ENCODE measurements around the gene B4GALNT1.
"Not testable (repeated sequence)": the region's sequence is repeated elsewhere in the genome, so short reads cannot be mapped to it uniquely, and the experiment has no call there.

B4GALNT1 gene

GRCh38 chr12:57632958-57633840 is at the start of gene B4GALNT1:
Gene B4GALNT1, minus strand, starts transcription at chr12:57633201. Its CDS starts 1,069 bp downstream, at chr12:57632132.
- no peak for DNase-seq (ENCODE audit: low read depth, low spot score)

- DNase-seq (ENCODE audit: low read depth, low spot score): no peak
Measured at GRCh38 chr12:57679697-57680096, 46.7 kb upstream of the B4GALNT1 start.

- DNase-seq (ENCODE audit: low read depth, low spot score): not testable (repeated sequence)
Measured at GRCh38 chr12:57677947-57678346, 44.9 kb upstream of the B4GALNT1 start.

GRCh38 chr12:57674691-57675090 is 41.7 kb upstream of the B4GALNT1 start:
- DNase-seq (ENCODE audit: low read depth, low spot score): no peak

GRCh38 chr12:57672801-57673200 is 39.8 kb upstream of the B4GALNT1 start:
- no peak for DNase-seq (ENCODE audit: low read depth, low spot score)

- DNase-seq (ENCODE audit: low read depth, low spot score): not testable (repeated sequence)
Measured at GRCh38 chr12:57671811-57672210, 38.8 kb upstream of the B4GALNT1 start.

GRCh38 chr12:57669691-57670090 is 36.7 kb upstream of the B4GALNT1 start:
- DNase-seq (ENCODE audit: low read depth, low spot score): not testable (repeated sequence)

- DNase-seq (ENCODE audit: low read depth, low spot score): no peak
Measured at GRCh38 chr12:57666897-57667296, 33.9 kb upstream of the B4GALNT1 start.

- not testable (repeated sequence) for DNase-seq (ENCODE audit: low read depth, low spot score)
Measured at GRCh38 chr12:57665066-57665820, 32.2 kb upstream of the B4GALNT1 start.

- DNase-seq (ENCODE audit: low read depth, low spot score): no peak
Measured at GRCh38 chr12:57661376-57661775, 28.4 kb upstream of the B4GALNT1 start.

GRCh38 chr12:57658890-57659289 is 25.9 kb upstream of the B4GALNT1 start:
- no peak for DNase-seq (ENCODE audit: low read depth, low spot score)

GRCh38 chr12:57657744-57658143 is 24.7 kb upstream of the B4GALNT1 start:
- DNase-seq (ENCODE audit: low read depth, low spot score): no peak

GRCh38 chr12:57656408-57656807 is 23.4 kb upstream of the B4GALNT1 start:
- DNase-seq (ENCODE audit: low read depth, low spot score): not testable (repeated sequence)

GRCh38 chr12:57655541-57656240 is 22.7 kb upstream of the B4GALNT1 start:
- no peak for DNase-seq (ENCODE audit: low read depth, low spot score)

- no peak for DNase-seq (ENCODE audit: low read depth, low spot score)
Measured at GRCh38 chr12:57654042-57654441, 21.0 kb upstream of the B4GALNT1 start.

GRCh38 chr12:57646659-57647049 is 13.7 kb upstream of the B4GALNT1 start:
- DNase-seq (ENCODE audit: low read depth, low spot score): not testable (repeated sequence)

GRCh38 chr12:57645990-57646658 is 13.1 kb upstream of the B4GALNT1 start:
- DNase-seq (ENCODE audit: low read depth, low spot score): not testable (repeated sequence)

GRCh38 chr12:57641699-57642442 is 8.9 kb upstream of the B4GALNT1 start:
- no peak for DNase-seq (ENCODE audit: low read depth, low spot score)

GRCh38 chr12:57640175-57641042 is 7.4 kb upstream of the B4GALNT1 start:
- DNase-seq (ENCODE audit: low read depth, low spot score): no peak

- no peak for DNase-seq (ENCODE audit: low read depth, low spot score)
Measured at GRCh38 chr12:57638096-57638495, 5.1 kb upstream of the B4GALNT1 start.

All from activated naive CD8-positive, alpha-beta T cell treated with anti-CD3 and anti-CD28 coated beads, Interleukin-2, amount 50 U/mL, for 16 hours (primary cell).